Stimulated activated CD4-positive, alpha-beta T cell treated with anti-CD3 and anti-CD28 coated beads, TNF-alpha, amount 100 ng/mL, for 48 hours (primary cell): ENCODE measurements around the gene P3H3.
A peak's percentile ranks its signal among the peaks of the same experiment; 100 is the strongest.
"Not testable (repeated sequence)": the region's sequence is repeated elsewhere in the genome, so short reads cannot be mapped to it uniquely, and the experiment has no call there.

ENCODE experiments used
- DNase-seq, 3 donors: peaks; one replicate each; pipeline ENCODE4 v3.0.0-alpha.2; 2020; ENCODE audit warnings: low read depth in 3 of 3

The P3H3 gene

GRCh38 chr12:6843118-6843902, 15.1 kb downstream of the P3H3 start:
- DNase-seq, result no peak

GRCh38 chr12:6845395-6845794, 17.2 kb downstream of the P3H3 start:
- DNase-seq, result no peak

- DNase-seq, result no peak
Measured at GRCh38 chr12:6846316-6846869, 18.2 kb downstream of the P3H3 start.

- DNase-seq, result no peak
Measured at GRCh38 chr12:6847676-6848075, 19.5 kb downstream of the P3H3 start.

- DNase-seq, result no peak
Measured at GRCh38 chr12:6849427-6849826, 21.2 kb downstream of the P3H3 start.

- no peak for DNase-seq
Measured at GRCh38 chr12:6849976-6850560, 21.9 kb downstream of the P3H3 start.

- no peak for DNase-seq
Measured at GRCh38 chr12:6850796-6851152, 22.6 kb downstream of the P3H3 start.

GRCh38 chr12:6851153-6851920, 23.1 kb downstream of the P3H3 start, which contains the start of gene CDCA3:
Gene CDCA3, minus strand, starts transcription at chr12:6851286. Its CDS starts 334 bp downstream, at chr12:6850952.
- DNase-seq, result peak; percentile 89 to 94 (median 92)

GRCh38 chr12:6851921-6852650, 23.9 kb downstream of the P3H3 start, which contains the start of gene USP5:
Gene USP5, plus strand, starts transcription at chr12:6852150. Its CDS starts 30 bp downstream, at chr12:6852180.
- peak; percentile 93 to 98 (median 97) for DNase-seq

GRCh38 chr12:6852651-6853354, 24.6 kb downstream of the P3H3 start:
- DNase-seq, result peak; percentile 49 to 76 (median 73)

- no peak for DNase-seq
Measured at GRCh38 chr12:6853626-6854025, 25.4 kb downstream of the P3H3 start.

- DNase-seq, result no peak
Measured at GRCh38 chr12:6854036-6854435, 25.8 kb downstream of the P3H3 start.

GRCh38 chr12:6855322-6855721, 27.1 kb downstream of the P3H3 start:
- no peak for DNase-seq

- DNase-seq, result no peak
Measured at GRCh38 chr12:6858799-6859198, 30.6 kb downstream of the P3H3 start.

- no peak for DNase-seq
Measured at GRCh38 chr12:6860116-6860515, 31.9 kb downstream of the P3H3 start.

GRCh38 chr12:6860942-6861341, 32.7 kb downstream of the P3H3 start:
- no peak for DNase-seq

- no peak for DNase-seq
Measured at GRCh38 chr12:6861391-6861790, 33.2 kb downstream of the P3H3 start.

- no peak for DNase-seq
Measured at GRCh38 chr12:6863033-6863432, 34.8 kb downstream of the P3H3 start.

- DNase-seq, result no peak
Measured at GRCh38 chr12:6863586-6864321, 35.5 kb downstream of the P3H3 start.

GRCh38 chr12:6865307-6865706, 37.1 kb downstream of the P3H3 start:
- not testable (repeated sequence) for DNase-seq
